NCI-H69 (cell line): Measurements from ENCODE around the gene SMO.
"Not testable (repeated sequence)": the region's sequence is repeated elsewhere in the genome, so short reads cannot be mapped to it uniquely, and the experiment has no call there.

Experiments used
- DNase-seq: peaks from one replicate; lab custom pipeline; 2025; lab: John Stamatoyannopoulos, UW

SMO gene

DNA sequence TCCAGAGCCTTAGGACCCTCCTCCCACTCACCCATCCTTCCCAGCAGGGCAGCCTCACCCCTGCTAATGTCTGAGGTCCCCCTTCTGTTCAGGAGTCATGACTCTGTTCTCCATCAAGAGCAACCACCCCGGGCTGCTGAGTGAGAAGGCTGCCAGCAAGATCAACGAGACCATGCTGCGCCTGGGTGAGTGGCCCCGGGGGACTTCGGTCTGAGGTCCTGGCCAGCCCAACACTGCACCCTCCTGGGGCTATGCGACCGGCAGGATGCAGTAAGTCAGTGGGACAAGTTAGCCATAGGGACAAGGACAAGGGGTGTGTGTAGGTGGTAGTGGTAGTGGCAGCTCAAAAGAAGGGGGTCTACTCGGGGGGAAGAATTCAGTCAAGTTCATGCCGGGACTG, 20.2 kb downstream of the SMO start:
- DNase-seq, result no peak

DNA sequence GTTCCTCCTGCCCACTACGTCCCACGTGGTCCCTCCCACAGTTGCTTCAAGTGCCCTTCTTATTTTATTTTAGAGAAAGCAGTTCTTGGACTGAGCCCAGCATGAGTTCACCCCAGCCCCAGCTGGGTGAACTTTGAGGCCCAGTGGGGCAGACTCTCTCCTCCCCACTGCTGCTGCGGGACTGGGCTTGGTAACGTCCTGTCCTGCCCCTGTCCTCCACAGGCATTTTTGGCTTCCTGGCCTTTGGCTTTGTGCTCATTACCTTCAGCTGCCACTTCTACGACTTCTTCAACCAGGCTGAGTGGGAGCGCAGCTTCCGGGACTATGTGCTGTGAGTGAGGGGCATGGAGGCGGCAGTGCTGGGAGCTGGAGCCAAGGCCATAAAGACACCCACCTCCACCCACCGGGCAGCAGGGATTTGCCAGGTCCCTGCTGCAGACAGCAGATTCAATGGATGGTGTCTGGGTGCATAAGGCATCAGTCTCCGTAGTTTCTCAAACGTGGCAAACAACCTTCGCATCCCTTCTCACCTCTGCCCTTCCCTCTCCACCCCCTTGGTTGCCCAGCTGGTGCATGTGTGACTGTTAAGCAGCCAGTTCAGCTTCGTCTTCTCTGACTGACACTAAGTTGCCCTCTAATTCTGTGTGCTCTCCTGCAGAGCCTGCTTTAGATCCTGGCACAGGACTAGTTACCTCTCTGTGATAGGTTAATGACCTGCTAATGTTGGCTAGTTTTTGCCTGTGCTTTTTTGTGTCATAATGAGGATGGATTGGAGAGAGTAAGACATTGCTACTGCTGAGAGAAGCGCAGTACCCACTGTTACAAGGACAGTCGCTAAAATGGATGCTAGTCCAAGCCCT, 20.9 kb downstream of the SMO start:
- no peak for DNase-seq

DNA sequence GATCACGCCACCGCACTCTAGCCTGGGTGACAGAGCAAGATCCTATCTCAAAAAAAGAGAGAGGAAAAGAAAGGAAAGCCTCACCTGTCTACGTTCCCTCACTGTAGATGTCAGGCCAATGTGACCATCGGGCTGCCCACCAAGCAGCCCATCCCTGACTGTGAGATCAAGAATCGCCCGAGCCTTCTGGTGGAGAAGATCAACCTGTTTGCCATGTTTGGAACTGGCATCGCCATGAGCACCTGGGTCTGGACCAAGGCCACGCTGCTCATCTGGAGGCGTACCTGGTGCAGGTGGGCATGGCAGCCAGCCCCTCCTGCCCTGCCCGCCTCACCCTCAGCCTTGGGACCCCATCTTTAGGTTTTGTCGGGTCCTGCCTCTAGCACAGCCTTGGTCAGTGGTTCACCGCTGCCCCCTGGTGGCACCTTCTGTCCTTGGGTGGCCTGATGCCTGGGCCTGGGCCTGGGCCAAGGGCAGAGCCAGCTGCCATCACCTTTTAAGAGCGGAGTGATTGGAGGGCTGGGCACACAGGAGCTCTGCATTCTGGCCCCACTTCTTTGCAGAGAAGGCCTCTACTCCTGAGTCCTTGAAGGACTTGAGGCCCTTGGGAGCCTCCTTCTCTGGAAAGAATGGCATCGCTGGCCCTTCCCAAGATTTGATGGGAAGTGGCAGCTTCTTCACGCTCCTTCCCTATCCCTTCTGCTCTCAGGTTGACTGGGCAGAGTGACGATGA, 22.0 kb downstream of the SMO start:
- peak; percentile 62 for DNase-seq

DNA sequence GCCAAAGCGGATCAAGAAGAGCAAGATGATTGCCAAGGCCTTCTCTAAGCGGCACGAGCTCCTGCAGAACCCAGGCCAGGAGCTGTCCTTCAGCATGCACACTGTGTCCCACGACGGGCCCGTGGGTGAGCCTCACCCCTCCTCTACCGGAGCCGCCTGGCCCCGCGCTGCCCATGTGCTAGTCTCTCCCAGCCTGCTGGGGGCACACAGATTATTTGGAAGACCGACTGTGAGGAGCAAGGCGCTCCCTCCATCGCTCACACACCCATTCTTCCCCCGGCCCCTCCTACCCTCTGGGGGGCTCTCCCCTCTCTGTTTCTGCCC, 22.5 kb downstream of the SMO start:
- DNase-seq, result no peak

DNA sequence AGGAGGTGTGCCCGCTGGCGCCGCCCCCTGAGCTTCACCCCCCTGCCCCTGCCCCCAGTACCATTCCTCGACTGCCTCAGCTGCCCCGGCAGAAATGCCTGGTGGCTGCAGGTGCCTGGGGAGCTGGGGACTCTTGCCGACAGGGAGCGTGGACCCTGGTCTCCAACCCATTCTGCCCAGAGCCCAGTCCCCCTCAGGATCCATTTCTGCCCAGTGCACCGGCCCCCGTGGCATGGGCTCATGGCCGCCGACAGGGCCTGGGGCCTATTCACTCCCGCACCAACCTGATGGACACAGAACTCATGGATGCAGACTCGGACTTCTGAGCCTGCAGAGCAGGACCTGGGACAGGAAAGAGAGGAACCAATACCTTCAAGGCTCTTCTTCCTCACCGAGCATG, 23.7 kb downstream of the SMO start:
- no peak for DNase-seq

DNA sequence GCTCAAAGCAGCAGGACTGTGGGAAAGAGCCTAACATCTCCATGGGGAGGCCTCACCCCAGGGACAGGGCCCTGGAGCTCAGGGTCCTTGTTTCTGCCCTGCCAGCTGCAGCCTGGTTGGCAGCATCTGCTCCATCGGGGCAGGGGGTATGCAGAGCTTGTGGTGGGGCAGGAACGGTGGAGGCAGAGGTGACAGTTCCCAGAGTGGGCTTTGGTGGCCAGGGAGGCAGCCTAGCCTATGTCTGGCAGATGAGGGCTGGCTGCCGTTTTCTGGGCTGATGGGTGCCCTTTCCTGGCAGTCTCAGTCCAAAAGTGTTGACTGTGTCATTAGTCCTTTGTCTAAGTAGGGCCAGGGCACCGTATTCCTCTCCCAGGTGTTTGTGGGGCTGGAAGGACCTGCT, 24.2 kb downstream of the SMO start:
- no peak for DNase-seq

DNA sequence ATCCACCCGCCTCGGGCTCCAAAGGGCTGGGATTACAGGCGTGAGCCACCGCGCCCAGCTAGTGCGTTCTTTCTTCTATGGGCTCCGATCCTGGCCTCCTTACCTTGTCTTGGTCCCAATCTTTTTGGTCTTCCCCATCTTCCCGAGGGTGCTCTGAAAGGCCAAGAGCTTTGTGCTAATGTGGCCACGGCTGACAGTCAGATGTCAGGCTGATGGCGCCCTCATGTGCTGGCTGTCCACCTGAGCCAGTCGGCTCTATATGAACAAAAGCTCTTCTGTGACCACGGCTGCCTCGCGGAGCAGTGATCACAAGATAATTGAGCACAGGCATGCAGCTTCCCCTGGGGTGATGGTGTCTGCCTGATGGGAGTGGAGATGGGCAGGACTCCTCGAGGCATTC, 25.4 kb downstream of the SMO start:
- DNase-seq, result peak; percentile 64

DNA sequence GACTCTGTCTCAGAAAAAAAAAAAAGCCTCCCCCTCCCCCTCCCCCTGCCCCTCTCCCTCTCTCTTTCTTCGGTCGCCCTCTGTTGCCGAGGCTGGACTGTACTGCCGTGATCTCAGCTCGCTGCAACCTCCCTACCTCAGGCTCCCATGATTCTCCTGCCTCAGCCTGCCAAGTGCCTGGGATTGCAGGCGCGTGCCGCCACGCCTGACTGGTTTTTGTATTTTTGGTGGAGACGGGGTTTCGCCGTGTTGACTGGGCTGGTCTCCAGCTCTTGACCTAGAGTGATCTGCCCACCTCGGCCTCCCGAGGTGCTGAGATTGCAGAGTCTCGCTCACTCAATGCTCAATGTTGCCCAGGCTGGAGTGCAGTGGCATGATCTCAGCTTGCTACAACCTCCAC, 27.3 kb downstream of the SMO start:
- not testable (repeated sequence) for DNase-seq

DNA sequence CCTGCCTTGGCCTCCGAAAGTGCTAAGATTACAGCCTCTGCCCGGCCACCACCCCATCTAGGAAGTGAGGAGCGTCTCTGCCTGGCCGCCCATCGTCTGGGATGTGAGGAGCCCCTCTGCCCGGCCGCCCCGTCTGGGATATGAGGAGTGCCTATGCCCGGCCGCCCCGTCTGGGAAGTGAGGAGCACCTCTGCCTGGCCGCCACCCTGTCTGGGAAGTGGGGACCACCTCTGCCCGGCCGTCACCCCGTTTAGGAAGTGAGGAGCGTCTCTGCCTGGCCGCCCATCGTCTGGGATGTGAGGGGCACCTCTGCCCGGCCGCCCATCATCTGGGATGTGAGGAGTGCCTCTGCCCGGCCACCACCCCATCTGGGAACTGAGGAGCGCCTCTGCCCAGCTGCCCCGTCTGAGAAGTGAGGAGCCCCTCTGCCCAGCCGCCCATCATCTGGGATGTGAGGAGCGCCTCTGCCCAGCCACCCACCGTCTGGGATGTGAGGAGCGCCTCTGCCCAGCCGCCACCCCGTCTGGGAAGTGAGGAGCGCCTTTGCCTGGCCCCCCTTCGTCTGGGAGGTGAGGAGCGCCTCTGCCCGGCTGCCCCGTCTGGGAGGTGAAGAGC, 27.8 kb downstream of the SMO start:
- not testable (repeated sequence) for DNase-seq

DNA sequence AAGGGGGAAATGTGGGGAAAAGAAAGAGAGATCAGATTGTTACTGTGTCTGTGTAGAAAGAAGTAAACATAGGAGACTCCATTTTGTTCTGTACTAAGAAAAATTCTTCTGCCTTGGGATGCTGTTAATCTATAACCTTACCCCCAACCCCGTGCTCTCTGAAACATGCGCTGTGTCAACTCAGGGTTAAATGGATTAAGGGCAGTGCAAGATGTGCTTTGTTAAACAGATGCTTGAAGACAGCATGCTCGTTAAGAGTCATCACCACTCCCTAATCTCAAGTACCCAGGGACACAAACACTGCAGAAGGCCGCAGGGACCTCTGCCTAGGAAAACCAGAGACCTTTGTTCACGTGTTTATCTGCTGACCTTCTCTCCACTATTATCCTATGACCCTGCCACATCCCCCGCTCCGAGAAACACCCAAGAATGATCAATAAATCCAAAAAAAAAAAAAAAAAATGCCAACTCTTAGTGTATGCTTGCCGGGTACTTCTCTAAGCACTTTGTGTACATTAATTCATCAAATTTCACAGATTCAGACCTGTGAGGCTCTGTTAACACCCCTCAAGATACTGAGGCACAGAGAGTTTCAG, 28.5 kb downstream of the SMO start:
- not testable (repeated sequence) for DNase-seq

DNA sequence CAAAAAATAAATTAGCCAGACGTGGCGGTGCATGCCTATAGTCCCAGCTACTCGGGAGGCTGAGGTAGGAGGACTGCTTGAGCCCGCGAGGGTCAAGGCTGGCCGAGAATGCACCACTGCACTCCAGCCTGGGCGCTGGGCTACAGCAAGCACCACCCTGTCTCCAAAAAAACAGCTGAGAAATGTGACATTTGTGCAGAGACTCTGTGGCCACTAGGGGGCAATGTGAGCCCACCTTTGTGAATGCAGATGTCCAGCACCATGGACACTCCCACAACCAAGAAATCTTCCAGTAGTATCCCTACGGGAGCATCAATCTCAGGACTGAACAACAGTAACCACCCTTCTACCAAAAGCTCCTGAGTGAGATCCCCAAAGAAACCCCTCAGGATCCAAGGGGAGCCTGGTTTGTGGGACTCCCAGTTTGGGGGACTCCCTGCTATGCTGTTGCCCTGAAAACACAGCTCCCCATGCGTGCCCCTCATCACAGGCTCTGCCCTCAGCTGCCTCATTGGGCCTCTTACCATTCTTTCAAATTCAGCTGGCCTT, 30.2 kb downstream of the SMO start:
- DNase-seq, result peak; percentile 86

DNA sequence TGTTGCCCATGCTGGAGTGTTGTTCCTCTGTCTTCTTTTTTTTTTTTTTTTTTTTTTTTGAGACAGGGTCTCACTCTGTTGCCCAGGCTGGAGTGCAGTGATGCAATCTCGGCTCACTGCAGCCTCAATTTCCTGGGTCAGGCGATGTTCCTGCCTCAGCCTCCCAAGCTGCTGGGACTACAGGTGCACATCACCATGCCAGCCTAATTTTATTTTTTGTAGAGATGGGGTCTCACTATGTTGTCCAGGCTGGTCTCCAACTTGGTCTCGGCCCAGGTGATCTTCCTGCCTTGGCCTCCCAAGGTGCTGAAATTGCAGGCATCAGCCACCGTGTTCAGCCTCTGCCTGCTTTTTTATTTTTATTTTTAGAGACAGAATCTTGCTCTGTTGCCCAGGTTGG, 30.7 kb downstream of the SMO start:
- not testable (repeated sequence) for DNase-seq

DNA sequence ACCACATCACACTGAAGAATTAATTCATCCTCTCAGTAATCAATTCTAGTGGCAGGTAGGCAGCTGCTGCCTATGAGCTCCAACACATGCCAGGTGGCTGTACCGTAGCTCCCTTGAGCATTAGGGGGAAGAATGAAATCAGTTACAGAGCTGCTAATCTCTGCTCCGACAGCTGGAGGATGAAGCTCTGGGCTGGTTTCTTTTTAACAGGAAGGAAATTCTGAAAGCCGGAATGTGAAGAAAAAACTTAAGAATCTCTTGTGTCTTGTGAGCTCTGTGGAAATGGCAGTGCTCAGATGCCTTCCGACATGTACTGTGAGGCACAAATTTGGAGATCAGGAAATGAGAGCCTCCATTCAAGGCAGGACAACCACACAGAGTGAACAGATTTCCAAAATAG, 33.6 kb downstream of the SMO start:
- DNase-seq, result peak; percentile 46

DNA sequence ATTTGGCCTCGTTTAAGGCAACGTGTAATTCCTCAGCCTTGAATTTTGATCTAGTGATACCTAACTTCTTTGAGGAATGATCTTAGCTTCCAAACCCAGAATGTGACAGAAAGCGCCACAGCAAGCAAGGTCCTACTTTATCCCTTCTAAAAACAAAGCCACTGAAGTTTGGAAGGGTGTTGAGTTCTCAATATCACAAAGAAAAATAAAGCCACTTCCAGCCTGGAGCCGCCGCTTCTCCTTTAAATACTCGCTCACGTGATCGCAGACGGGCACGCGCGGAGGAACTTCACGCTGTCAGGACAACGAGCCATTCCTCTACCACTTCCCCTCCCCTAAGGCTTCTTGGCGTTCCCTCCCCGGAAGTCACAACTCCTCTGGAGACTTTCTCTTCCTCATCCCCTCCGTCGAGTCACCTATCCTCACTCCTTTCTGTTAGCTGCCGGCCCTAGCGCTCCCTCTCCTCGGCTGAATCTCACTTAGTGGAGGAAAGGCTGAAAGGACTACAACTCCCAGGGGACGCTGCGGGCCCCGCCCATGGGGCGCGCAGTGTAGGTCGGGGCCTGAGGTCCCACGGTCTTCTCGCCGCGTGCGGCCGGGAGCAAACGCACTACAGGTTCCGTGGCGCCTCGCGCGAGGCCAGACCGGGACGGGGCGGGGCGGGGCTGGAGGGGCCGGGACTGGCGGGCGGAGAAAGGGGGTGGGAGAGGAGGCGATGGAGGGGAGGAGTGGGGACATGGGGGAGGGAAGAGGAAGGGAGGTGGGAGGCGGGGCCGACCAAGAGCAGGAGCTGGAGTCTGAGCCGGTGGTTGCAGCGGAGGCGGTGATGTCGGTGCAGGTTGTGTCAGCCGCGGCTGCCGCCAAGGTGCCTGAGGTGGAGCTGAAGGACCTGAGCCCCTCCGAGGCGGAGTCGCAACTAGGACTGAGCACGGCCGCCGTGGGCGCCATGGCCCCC, 36.1 kb downstream of the SMO start, which contains the start of gene AHCYL2:
AHCYL2 (plus strand) TSS at position 780 of the 955 bp plus-strand sequence.
- DNase-seq, result peak; percentile 99

DNA sequence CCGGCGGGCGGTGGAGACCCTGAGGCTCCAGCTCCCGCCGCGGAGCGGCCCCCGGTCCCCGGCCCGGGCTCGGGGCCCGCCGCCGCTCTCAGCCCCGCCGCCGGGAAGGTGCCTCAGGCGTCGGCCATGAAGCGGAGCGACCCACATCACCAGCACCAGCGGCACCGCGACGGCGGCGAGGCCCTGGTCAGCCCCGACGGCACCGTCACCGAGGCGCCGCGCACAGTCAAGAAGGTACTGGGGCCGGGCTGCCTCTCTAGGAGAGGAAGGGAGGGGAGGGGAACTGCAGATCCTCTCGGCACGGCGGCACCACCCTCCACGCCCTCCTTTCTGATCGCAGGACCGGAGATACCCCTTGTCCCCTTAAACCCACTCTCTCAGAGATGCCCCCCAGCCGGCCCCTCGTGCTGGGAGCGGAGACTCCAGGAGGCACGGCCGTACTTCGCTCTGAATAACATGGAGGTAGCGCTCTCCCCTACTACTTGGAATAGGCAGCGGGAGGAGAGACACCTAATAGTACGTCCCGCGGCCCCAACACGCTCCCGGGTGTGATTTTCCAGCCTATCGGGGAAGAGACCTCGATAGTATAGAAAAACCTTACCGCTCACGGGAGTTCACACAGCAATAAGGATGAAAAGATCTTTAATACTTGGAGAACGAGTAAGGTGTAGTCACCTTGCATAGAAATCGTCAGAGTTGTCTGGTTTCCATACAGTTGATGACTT, 36.9 kb downstream of the SMO start:
- peak; percentile 74 for DNase-seq

DNA sequence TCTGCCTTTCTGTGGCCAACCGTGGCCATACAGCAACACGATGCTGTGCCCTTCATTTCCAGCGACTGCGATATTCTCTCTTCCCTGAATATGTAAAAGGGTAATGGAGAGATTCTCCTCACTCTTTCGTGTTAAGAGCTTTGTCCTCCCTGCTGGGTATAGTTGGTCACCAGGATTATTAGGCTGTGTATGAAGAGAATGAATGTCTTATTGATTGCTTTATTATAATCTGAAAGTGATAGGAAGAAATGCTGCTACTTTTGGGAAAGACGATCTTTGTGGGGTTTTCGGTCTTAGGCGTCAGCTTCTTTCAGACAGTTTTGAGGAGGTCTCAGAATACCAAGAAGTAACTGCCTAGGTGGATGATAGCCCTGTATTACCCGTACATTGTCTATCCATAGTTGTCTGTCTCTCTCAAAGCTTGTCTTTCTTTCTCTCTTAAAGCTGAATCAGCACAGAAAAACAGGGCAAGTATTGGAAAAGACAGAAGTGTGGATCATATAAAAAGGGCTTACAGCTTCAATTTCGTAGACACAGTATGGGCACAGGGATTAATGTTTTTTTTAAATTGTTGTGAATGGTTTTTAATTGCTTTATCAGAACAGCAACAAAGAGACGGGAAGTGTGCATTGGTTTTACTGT, 37.6 kb downstream of the SMO start:
- peak; percentile 64 for DNase-seq

DNA sequence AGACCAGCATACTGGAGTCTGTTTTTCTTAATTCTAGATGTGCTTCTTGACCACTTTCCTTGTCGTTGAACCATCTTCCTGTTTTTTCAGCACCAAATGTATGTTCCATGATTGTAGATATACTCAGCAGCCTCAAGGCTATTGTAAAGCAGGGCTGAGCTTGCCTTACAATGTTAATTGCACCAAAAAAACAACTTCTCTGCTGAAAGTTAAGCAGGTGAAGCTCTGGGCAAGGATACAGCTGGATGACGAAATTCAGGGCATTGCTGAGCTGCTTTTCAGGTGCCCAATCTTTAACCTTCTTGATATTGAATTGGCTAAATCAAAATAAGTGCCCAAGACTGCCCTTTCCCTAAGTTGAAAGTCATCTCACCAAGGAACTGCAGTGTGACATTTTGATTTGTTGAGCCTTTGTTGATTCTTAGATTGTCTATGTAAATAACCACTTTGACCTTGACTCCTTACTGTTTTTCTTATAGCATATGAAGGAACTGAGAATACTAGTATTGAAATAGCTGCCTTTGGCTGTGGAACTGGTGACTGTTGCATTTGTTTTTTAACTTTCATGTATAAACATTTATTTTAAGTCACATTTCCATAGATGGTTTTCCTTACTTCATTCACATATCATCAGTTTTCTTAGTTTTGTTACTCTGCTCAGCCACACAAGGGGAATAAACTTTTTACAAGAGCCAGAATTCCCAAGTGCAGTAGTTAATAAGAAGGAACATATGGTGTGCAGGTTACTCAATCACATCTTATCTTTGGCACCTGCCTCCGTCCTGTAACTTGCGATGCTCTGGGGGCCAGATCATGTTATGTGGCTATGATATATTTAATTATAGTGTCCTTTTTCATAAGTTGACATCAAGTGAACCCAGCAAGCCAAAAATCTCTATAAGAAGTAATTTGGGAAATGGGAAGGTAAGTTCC, 39.5 kb downstream of the SMO start:
- DNase-seq, result peak; percentile 25

DNA sequence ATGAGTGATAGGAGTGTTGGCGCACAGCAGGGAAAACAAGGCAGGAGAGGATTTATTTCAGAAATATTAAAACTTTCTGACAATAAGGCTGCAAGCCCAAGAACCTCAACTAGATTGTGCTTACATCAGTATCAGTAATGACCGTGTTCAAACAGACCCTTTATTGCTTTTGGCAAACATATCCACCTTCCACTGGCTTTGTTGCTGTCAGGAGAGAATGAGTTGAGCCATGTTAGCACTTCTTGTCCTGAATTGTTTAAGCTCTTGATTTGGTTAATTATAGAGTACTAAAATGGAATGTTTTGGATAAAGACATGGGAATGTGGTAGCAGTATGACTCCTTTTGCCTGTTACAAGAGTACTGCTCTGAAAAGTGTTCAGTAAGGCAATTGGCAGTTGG, 40.2 kb downstream of the SMO start:
- peak; percentile 31 for DNase-seq

DNA sequence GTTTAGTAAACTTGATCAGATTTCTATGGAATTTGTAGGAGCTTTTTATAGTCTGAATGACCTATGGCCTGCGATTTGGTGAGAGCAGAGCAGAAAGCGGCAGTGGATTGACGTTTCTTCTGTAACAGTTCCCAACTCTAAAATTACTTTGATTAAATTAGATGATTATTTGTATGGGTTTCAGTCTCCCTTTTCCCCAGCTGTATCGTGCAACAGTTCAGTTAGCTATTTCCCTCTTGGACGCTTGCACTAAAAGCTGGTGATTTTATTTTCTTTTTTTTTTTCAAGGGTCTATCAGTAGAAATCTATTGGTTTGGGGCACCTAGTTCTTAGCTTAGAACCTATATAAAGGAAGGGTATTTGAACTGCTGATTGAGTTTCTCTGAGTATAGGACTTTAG, 43.2 kb downstream of the SMO start:
- no peak for DNase-seq
